HG03521 (cell line): ENCODE data around the gene TRIM25.

Experiments used
- ATAC-seq: cut with Tn5 transposase; IDR thresholded peaks from one replicate; pipeline ENCODE4 v1.9.1; 2021; ENCODE audit warnings: mild to moderate bottlenecking, moderate library complexity; ENCODE audit not compliant: unreplicated experiment

TRIM25 gene

DNA sequence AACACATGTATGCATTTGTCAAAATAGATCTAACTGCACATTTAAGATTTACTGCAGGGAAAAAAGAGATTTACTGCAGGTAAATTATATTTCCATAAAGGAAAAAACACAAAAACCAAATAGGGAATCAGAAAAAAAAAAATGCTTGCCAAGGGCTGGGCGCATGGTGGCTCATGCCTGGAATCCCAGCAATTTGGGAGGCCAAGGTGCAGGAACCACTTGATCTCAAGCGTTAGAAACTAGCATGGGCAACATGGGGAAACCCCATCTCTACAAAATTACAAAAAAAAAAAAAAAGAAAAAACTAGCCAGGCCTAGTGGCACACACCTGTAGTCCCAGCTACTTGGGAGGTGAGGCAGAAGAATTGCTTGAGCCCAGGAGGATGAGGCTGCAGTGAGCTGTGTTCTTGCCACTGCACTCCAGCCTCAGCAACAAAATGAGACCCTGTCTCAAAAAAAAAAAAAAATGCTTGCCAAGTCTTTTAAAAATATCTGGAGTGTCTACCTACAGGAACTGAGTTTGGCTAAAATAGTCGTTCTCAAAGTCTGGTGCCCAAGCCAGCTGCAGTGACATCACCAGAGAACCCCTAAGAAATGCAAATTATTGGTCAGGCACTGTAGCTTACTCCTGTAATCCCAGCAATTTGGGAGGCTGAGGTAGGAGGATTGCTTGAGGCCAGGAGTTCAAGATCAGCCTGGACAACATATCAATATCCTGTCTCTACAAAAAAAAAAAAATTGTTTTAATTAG lies 17.5 kb downstream of the TRIM25 start:
- ATAC-seq: no peak

DNA sequence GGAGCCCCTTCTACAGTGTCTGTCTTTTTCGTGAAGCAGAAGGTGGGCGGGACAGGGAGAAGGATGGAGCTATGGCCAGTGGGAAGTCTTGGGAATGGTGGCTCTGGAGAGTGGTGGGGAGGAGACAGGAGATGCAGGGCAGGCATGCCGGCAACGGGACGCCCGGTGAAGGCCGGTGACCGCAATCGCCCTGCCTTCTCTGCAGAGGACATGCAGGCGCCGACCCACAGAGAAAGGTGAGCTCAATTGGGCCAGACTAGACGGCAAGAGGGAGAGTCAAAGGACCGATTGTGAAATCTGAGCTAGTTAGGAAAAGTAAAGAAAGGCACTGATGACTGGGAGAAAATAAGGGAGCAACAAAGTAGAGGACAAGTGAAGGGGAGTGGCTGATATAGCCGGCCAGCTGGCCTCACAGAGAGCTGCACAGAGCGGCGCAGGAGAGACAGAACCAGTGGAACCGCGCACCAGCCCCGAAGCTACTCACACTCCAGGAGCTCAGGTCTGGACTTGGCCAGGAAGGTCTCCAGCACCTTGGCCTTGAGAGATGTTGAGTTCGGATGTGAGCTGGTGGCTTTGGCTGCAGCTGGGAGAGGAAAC lies 18.9 kb downstream of the TRIM25 start:
- ATAC-seq: no peak

DNA sequence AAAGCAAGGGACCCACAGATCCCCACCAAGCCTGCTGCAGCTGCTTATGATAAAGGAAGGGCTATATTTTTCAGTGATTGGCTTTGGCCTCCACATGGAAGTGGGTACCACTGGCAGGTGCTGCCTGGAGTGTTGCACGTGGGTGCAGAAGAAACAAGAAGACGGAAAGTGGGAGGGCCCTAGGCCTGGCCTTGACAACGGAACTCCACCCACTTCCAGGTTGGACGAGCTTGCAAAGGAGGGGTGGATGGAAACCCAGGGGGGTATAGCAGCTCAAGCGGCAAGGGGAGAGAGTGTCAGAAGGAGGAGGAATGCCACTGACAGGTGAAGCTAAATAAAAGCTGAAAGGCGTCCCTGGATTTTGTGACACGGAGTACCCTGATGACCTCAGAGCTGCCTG lies 20.3 kb downstream of the TRIM25 start:
- ATAC-seq: no peak

DNA sequence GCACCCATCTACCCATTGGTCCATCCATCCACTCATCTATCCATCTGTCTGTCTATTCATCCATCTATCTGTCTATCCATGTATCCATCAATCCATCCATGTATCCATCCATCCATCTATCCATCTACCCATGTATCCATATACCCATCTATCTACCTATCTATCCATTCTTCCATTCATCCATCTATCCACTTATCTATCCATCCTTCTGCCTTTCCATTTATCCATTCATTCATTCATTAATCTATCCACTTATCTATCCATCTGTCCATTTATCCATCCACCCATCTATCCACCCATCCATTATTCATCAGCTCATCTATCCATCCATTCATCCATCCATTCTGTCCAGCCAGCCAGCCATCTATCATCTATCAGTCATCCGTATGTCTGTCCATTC lies 21.5 kb downstream of the TRIM25 start:
- no peak for ATAC-seq

DNA sequence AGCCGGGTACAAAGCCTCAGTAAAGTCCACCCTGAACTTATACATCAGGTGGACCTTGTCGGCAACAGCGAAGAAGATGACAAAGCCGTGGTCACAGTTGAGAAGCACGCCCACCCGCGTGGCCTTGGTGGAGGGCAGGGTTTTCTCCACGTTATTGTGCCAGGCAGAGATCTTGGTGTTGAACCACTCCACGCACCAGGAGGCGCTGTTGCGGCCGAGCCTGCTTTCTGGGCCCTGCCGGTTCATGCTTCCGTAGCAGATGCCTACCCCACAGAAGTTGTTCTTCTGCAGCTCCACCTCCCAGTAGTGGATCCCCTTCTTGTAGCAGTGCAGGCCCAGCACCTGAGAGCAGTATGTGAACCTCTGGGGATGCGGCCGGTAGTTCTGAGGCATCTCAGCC lies 22.1 kb downstream of the TRIM25 start:
- no peak for ATAC-seq

DNA sequence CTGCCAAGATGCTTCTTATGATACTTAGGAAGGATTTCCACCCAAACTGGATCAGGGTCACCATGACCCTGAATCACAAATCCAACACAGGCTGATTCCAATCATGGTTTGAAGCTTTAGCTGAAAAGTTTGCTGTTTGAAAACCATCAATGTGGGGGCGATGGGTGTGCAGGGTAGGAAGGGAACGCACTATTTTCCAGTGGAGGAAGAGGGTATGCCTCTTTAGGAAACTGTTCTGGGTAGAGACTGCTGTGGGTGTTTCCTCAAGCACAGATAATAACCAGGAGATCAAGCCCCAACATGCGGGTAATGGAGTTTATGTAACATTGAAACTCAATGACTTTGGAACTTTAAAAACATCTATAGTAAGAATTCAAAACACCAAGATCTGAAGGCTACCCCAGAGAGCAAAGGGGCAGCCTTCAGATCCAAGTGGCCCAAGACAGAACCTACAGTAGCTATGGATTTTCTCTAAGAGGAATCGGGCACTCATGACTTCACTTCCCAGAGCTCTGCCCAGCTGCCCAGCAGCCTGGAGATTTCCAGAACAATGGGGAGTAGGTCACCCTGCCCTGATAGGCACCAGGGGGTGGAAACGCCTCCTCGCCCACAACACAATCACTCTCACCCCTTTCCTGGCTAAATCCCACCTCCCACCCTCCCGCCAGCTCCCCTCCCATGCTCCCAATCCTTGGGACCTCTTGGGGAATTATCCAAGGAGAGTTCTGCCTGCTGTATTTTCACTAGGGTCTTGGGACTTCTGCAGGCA lies 22.8 kb downstream of the TRIM25 start:
- ATAC-seq: no peak

DNA sequence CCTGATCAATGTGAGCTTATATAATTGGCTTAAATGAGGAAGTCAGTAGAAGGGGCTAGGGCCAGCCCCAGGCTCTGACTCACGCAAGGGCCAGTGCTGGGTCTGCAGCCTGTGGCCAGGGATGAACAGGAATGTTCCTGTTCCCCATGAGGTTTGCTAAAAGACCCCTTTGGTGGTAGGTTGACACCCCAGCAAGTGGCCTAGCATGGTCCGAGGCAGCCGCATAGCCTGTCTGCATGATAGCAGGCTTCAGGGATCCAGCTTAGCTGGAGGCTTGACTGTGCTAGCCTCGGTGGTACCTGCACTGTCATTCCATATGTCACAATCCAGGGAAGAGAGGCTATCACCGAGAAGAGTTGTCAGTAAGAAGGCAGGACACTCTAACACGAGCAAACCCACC lies 23.5 kb downstream of the TRIM25 start:
- no peak for ATAC-seq

DNA sequence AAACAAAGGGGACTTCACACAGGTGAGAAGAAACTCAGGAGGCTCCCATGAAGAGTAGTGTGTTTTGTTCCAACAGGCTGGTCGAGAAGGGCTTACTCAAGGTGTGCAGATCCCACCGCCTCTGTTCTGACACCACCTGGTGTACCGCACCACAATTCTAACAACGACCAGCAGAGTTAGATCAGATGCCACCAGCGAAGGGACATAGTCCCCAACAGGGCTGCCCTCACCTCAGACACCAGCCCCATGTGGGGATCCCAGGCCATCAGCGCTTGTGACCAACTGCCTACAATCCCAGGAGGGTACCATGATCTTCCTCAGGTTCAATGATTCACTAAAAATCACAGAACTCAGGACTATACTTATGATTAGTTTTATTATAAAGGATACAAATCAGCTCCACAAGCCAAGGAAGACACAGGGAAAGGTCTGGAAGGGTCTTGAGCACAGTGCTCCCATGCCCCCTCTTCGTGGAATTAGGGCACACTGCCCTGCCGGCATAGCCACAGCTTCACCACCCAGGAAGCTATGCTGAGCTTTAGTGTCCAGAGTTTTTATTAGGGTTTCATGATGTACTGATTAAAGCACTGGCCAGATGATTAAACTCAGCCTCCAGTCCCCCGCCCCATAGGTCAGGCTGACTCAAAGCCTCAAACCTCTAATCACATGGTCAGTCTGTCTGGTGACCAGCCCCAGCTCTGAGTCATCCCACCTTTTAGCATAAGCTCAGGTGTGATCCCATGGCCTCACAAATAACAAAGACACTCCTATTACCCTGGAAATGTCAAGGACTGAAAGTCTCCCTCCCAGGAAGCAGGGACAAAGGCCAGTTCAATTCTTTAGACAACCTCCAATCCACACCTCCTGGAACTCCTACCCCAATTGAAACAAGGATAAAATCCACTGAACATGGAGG lies 26.0 kb downstream of the TRIM25 start:
- ATAC-seq: no peak

DNA sequence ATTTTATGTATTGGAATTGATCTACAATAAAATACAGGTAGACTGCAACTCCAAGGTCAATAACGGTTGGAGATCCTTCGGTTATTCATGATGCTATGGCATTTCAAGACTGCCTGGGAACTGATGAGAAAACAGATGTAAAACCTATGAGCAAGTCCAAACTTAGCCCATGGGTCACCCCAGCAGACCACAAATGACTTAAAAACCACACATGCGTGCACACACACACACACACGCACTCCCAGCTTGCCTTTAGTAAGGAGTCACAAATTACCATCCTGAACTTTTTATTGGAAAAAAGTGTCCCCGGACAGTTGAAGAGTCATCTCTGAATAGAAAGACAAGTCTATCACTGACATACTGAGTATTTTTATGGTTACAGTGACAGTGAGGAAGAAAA lies 26.7 kb downstream of the TRIM25 start:
- no peak for ATAC-seq

DNA sequence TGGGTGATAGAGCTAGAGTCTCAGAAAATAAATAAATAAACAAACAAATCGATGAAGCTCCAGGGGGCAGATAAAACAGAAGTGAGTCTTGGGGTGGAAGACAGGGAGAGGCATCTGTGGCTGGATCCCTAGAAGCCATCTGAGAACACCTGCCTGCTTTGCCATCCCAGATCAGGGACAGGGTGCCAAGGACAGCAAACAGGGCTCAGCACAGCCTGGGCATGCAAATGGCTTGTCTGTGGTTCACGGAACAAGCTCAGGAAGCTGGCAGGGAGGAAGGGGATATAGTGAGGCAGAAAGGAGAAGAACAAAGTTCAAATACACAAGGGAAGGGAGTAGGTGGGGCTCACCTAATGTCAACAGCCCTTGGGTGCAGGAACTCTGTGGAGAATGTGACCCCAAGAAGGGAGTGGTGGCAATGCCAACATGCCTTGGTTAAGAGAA lies 27.5 kb downstream of the TRIM25 start:
- ATAC-seq: no peak

DNA sequence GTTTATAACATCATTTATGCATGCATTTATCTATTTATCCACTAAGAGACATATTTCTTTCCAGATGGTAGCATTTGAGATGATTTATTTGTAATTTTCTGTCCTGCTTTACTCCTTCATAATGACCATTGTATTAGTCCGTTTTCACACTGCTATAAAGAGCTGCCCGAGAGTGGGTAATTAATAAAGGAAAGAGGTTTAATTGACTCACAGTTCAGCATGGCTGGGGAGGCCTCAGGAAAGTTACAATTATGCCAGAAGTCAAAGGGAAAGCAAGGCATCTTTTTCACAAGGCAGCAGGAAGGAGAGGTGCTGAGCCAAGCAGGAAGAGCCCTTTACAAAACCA lies 28.6 kb downstream of the TRIM25 start:
- ATAC-seq: no peak

DNA sequence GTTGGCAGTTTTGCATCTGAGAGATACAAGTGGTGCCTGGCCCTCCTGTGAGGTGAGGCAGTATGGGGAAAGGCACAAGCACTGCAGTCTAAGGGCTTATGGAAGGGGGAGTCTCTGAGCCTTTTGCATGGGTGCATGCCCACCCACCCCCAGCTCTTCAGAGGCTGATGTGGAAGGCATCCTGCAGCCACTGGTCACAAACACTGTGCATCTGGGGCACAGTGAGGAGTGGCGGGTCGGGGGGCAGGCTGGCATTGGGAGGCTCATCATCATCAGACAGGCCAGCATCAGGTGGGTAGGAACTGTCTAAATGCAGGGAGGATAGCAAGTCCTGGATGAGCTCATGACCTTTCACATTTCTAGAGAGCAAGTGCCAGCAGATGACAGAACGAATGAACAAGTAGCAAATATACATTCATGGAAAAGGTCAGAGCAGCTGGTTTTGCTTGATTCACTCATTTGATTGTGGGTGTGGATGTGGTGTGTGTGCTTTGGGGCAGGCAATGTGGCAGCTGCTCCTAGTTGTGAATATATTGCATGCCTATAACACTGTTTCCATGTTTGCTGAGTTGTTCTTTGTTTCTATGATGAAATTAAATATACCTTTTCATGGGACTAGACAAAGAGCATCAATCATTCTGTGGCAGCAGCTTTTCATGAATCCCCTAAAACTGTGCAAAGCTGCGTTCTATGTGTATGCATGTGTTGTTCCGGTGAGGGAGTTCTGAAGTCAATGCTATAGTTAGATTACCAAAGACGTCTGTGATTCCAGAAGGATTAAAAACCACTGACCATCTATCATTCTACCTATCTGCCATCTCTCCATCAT lies 29.2 kb downstream of the TRIM25 start:
- no peak for ATAC-seq

DNA sequence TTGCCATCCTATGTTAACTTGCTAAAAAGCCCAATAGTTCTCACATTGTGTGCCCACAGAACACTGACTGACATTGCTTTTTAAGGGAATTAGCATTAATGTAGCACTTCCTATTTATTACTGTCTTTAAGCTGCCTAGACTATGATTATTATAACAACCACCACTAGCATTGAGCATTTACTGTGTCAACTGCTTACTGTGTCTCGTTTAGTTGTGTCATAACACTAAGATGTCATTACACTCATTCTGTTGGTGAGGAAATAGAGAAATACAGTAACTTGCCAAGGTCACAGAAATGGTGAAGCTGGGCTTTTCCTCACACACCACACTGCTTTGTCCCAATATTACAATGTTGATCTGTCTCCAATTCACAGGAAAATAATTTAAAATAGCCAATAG lies 30.2 kb downstream of the TRIM25 start:
- no peak for ATAC-seq

DNA sequence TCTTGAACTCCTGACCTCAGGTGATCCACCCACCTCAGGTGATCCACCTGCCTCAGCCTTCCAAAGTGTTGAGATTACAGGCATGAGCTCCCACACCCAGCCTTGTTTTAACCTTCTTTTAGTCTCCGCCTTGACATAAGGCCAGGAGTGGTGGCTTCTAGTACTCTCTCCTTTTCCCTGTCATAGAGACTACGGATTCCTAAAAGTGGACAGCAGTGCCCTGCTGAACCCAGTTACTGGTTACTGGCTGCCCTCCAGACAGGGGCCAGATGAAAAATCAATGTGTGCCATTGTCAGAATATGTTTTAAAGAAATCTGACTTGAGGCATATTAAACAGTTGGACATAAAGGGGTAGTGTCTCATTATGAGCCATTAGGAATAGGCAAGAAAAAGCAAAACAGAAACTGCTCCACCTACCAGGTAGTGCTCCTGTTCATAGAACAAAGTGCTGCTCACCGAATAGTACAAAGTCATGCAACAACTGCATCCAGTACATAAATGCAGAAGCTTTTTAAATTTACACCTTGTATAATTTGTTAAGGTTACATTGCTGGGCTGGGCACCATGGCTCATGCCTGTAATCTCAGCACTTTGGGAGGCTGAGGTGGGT lies 32.1 kb downstream of the TRIM25 start:
- no peak for ATAC-seq

DNA sequence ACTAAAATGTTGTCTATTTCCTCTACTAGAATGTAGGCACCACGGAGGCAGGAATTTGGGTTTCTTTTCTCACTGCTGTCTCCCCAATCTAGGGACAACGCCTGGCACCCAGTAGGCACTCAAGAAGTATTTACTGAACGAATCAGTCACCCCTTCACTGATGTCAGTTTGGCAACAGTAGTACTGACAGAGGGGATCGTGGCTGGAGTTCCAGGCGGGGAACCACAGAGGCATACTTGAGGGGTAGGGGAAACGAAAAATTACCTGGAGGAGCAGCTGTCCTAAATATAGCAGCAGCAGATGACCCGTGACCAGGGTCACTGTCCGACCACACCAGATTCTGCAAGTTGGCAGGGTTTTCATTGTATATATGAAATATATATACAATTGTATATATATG lies 33.3 kb downstream of the TRIM25 start:
- ATAC-seq: no peak

DNA sequence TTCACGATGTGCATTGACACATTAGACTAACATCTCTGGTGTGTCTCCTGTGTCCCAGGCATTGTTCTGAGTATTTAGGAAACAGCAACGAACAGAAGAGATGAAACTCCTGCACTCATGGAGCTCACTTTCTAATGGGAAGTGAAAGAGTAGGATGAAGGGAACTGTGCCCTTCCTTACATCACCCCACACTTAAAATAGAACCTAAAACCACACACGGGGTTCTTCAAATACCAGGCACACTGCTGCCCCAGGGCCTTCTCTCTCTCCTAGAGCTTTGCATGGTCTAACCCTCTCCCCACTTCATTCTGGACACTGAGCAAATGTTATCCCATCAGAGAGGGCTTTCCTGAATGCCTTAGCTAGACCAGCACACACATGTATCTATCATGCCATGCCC lies 33.7 kb downstream of the TRIM25 start:
- no peak for ATAC-seq

DNA sequence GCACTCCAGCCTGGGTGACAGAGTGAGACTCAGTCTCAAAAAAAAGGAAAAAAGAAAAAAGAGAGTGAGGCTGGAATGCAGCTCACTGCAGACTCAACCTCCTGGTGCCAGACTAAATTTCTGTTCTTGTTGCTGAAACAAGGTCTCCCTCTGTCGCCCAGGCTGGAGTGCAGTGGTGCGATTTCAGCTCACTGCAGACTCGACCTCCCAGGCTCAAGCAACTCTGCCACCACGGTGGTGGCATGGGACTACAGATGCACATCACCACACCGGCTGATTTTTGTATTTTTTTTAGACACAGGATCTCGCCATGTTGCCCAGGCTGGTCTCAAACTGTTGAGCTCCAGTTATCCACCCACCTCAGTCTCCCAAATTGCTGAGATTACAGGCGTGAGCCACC lies 34.6 kb downstream of the TRIM25 start:
- ATAC-seq: no peak

DNA sequence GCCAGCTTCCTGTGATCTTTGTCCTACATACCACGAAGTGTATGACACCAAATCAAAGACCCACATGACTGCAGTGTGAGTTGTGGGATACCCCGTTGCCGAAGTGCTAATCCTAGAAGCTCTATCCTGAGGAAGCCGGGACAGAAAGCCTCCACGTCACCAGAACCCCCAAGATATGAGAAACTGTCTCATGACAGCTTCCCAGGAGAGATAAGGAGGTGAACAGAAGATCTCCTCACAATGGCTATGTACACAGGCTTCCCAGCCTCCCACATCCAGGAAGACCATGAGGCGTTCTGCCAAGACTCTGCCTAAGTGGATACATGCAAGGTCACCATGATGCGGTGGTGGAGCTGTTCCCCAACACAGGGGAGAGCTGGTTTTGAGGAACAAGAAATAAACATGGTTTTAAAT lies 37.1 kb downstream of the TRIM25 start:
- no peak for ATAC-seq

DNA sequence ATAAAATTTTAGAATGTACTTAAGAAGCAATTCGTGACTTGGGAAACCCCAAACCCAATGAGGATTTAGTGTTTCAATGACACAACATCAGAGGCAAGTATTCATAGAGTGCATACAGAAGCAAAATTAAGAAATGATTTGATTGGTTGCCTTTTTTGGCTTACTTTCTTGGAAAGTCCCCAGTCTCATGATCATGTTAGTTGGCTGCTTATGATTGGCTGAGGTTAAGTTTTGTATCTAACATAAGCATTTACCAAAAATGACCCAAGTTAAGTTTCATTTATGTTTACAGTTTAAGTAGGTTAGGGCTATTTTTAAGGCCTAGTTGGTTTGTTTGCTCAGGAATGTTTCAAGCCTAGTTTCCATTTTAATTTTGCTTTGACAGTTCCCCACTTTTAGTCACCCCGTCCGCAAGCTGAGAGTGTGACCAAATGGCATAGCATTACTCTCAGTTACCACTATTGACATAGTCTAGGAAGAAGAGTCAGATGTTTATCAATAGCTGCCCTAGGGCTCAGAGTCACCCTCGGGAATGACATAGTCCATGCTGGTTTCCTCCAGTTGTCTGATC lies 43.7 kb downstream of the TRIM25 start:
- ATAC-seq: no peak

DNA sequence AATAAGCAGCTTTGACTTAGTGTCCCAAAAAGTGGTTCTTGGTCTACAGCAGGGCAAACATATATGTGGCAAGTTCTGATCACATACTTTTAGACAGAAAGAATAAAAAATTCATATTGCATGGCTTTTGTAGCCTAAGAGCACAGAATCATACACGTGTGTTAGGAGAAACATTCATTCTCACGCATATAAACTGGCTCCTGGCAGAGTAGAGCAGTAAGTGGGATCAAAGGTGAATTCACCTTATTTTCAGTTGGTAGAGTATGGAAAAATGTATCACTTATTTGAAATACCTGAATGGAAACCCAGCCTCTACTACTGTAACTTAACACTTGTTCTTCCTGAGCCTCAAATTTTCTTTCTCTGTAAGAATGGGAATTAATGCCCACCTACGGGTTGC lies 45.1 kb downstream of the TRIM25 start:
- no peak for ATAC-seq
